Urinary bladder (tissue), 4 donors: Measurements from ENCODE around the gene ZNF565. TPM values are rescaled to one million over a fixed set of nuclear protein-coding genes. Genes with fewer than 3 reads are reported as not detected.
A peak's percentile ranks its signal among the peaks of the same experiment; 100 is the strongest.
"Not testable (repeated sequence)": the region's sequence is repeated elsewhere in the genome, so short reads cannot be mapped to it uniquely, and the experiment has no call there.

Experiments used
- DNase-seq: peaks from one replicate; pipeline ENCODE4 v3.0.0-alpha.2; 2015; ENCODE audit errors: extremely low spot score
- H3K27ac ChIP-seq: one replicate; pipeline ENCODE4 v1.5.1; 2013; ENCODE audit warnings: low read depth, mild to moderate bottlenecking, moderate library complexity
- H3K36me3 ChIP-seq: one replicate; pipeline ENCODE4 v1.6.1; 2013; ENCODE audit warnings: mild to moderate bottlenecking, moderate library complexity; ENCODE audit not compliant: insufficient read depth
- H3K4me1 ChIP-seq: one replicate; pipeline ENCODE4 v1.6.1; 2013; ENCODE audit warnings: mild to moderate bottlenecking, moderate library complexity; ENCODE audit not compliant: insufficient read depth
- H3K4me3 ChIP-seq: one replicate; pipeline ENCODE4 v1.5.1; 2013; ENCODE audit warnings: low read depth, low read length
- WGBS: extraction: QIAGEN DNeasy Blood & Tissue Kit; methylation state at CpG from one replicate; pipeline ENCODE4 v1.1.7; 2013; 5-methylcytosine and 5-hydroxymethylcytosine counted together
- polyA plus RNA-seq: library from polyadenylated mRNA; stranded (reverse); fragments of 200-250 nt; gene quantifications from one replicate; pipeline ENCODE4 v1.2.3, GENCODE V29; 2013
- small RNA-seq: library from RNA; depleted of rRNA; stranded (forward); fragments of <200 nt; gene quantifications from one replicate; pipeline ENCODE3, GENCODE V24; 2014
- total RNA-seq: library from RNA; depleted of rRNA; stranded (reverse); fragments of >200 nt; gene quantifications from one replicate; pipeline ENCODE4 v1.2.3, GENCODE V29; 2014
- donor health status: healthy with polysubstance abuse.
- donor health status: healthy.

Gene ZNF565
- total and polyA plus RNA-seq, 2 donors: 4.0 to 10.8 TPM

DNA sequence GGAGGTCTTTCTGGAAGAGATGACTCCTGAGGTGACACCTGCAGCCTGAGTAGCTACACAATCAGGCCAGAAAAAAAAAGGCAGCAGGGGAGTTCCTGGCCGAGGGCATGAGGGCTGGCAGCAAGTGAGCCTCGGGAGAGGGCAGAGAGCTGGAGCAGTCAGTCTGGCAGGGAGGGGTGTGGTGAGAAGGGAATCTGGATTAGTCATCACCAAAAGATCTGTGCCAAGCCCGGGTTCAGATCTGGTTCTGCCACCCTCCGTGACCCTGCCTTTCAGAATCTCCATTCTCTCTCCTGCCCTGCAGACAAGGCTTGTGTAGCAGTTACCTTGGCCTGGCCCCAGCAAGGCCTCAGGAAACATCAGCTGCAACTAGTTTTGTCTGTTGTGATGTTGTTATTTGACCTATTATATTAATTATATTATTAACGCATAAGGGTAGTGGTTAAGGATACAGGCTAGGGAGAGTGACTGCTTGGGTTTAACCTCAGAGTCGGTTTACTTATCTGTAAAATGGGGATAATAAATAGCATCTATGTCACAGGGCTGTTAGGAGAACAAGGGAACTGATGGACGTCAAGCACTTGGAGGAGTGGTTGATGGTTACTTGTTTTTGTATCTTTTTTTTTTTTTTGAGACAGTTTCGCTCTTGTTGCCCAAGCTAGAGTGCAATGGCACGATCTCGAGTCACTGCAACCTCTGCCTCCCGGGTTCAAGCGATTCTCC is 77.3 kb downstream of the ZNF565 start:
- no peak for DNase-seq
- no peaks in the 10 kb centered on the region for H3K4me1 ChIP-seq
- H3K27ac ChIP-seq: peak overlapping the region; percentile 71
- WGBS: 62% methylated on average over 12 of the region's 12 CpGs
- H3K36me3 ChIP-seq: no peaks in the 10 kb centered on the region
- H3K4me3 ChIP-seq: no peak overlapping the region

DNA sequence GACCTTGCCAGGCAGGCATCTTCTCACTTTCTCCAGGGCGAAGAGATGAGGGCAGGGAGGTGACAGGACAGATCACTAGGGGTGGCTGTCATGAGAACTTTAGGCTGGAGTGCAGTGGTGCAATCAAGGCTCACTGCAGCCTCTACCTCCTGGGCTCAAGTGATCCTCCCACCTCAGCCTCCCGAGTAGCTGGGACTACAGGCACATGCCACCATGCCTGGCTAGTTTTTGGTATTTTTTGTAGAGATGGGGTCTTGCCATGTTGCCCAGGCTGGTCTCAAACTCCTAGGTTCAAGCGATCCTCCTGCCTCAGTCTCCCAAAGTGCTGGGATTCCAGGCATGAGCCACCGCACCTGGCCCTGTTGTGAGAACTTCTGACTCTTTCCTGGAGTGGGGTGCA is 79.6 kb downstream of the ZNF565 start:
- DNase-seq, H3K4me1 ChIP-seq, H3K4me3 ChIP-seq, H3K36me3 ChIP-seq, H3K27ac ChIP-seq: not testable (repeated sequence)
- WGBS: 88% methylated on average over 4 of the region's 4 CpGs

Small RNA genes lying within 50 kb of the gene (small RNA-seq; reads per million reads assigned to genes)
- gene RF00019: not detected

Other genes starting within 250 kb of the ZNF565 start
- 10.9 TPM for gene SDHAF1, start 219.5 kb downstream of the ZNF565 start, total RNA-seq
- gene SDHAF1, start 219.5 kb downstream of the ZNF565 start, polyA plus RNA-seq: 37.6 TPM
- gene SYNE4, start 205.9 kb downstream of the ZNF565 start, total RNA-seq: 0.58 TPM
- gene SYNE4, start 205.9 kb downstream of the ZNF565 start, polyA plus RNA-seq: 1.3 TPM
- gene ALKBH6, start 200.5 kb downstream of the ZNF565 start, total RNA-seq: 6.1 TPM
- 26.4 TPM for gene ALKBH6, start 200.5 kb downstream of the ZNF565 start, polyA plus RNA-seq
- 8.5 TPM for gene CLIP3, start 181.8 kb downstream of the ZNF565 start, total RNA-seq
- 79.5 TPM for gene CLIP3, start 181.8 kb downstream of the ZNF565 start, polyA plus RNA-seq
- gene THAP8, start 160.4 kb downstream of the ZNF565 start, total RNA-seq: 2.1 TPM
- 20.1 TPM for gene THAP8, start 160.4 kb downstream of the ZNF565 start, polyA plus RNA-seq
- gene WDR62, start 159.8 kb downstream of the ZNF565 start, total RNA-seq: 2.3 TPM
- gene WDR62, start 159.8 kb downstream of the ZNF565 start, polyA plus RNA-seq: 0.27 TPM
- not detected for gene OVOL3, start 103.5 kb downstream of the ZNF565 start, total RNA-seq
- not detected for gene OVOL3, start 103.5 kb downstream of the ZNF565 start, polyA plus RNA-seq
- 44.5 TPM for gene POLR2I, start 99.8 kb downstream of the ZNF565 start, total RNA-seq
- gene POLR2I, start 99.8 kb downstream of the ZNF565 start, polyA plus RNA-seq: 78.9 TPM
- 80.6 TPM for gene TBCB, start 99.2 kb downstream of the ZNF565 start, total RNA-seq
- 278 TPM for gene TBCB, start 99.2 kb downstream of the ZNF565 start, polyA plus RNA-seq
- gene CAPNS1, start 74.6 kb downstream of the ZNF565 start, total RNA-seq: 132 TPM
- 665 TPM for gene CAPNS1, start 74.6 kb downstream of the ZNF565 start, polyA plus RNA-seq
- 15.1 TPM for gene COX7A1, start 62.2 kb downstream of the ZNF565 start, total RNA-seq
- gene COX7A1, start 62.2 kb downstream of the ZNF565 start, polyA plus RNA-seq: 92.0 TPM
- 145 TPM for gene ZNF146, start 441 bp upstream of the ZNF565 start, total RNA-seq
- 39.2 TPM for gene ZNF146, start 441 bp upstream of the ZNF565 start, polyA plus RNA-seq
- gene ZFP14, start 164.5 kb upstream of the ZNF565 start, total RNA-seq: 25.6 TPM
- gene ZFP14, start 164.5 kb upstream of the ZNF565 start, polyA plus RNA-seq: 2.2 TPM
- gene ZFP82, start 204.0 kb upstream of the ZNF565 start, total RNA-seq: 22.6 TPM
- 4.2 TPM for gene ZFP82, start 204.0 kb upstream of the ZNF565 start, polyA plus RNA-seq